Sigmoid colon (tissue), 7 donors: ENCODE measurements around the gene SLC17A9. TPM values are rescaled to one million over a fixed set of nuclear protein-coding genes. Genes with fewer than 3 reads are reported as not detected.

ENCODE experiments used
- DNase-seq: peaks from one replicate; pipeline ENCODE4 v3.0.0-alpha.2; 2019
- H3K27ac ChIP-seq, 4 donors: fragments of 200-600 bp; sonication (generic); one replicate each; pipeline ENCODE4 v1.5.1; 2016 to 2019; ENCODE audit warnings: mild to moderate bottlenecking in 1 of 4
- H3K27me3 ChIP-seq, 3 donors: fragments of 200-600 bp; sonication (generic); one replicate each; pipeline ENCODE4 v1.5.1; 2019; ENCODE audit warnings: mild to moderate bottlenecking in 1 of 3
- H3K36me3 ChIP-seq, 4 donors: fragments of 200-600 bp; sonication (generic); one replicate each; pipeline ENCODE4 v1.5.1; 2016 to 2019
- H3K4me1 ChIP-seq, 4 donors: fragments of 200-600 bp; sonication (generic); one replicate each; pipeline ENCODE4 v1.5.1; 2017 to 2019
- H3K4me3 ChIP-seq, 4 donors: fragments of 200-600 bp; sonication (generic); one replicate each; pipeline ENCODE4 v1.5.1; 2017 to 2019; ENCODE audit warnings: mild to moderate bottlenecking in 2 of 4, moderate library complexity in 1 of 4
- H3K9me3 ChIP-seq, 4 donors: fragments of 200-600 bp in 3 of 4; sonication (generic) in 3 of 4; one replicate each; pipeline versions ENCODE4 v1.5.1 to v1.6.1; 2013 to 2019
- EP300 ChIP-seq, 4 donors: sonication (generic); formaldehyde crosslinking; IDR thresholded peaks; one replicate each; pipeline ENCODE4 v1.6.1; 2017; ENCODE audit warnings: antibody characterized with exemption in 4 of 4
- POLR2A ChIP-seq, 2 donors: fragments of 450-650 bp; IDR thresholded peaks; one replicate each; pipeline ENCODE4 v1.6.1; 2016; ENCODE audit warnings: antibody characterized with exemption in 2 of 2, mild to moderate bottlenecking in 2 of 2, moderate library complexity in 2 of 2
- POLR2AphosphoS5 ChIP-seq, 4 donors: sonication (generic); formaldehyde crosslinking; IDR thresholded peaks; one replicate each; pipeline ENCODE4 v1.6.1; 2017; ENCODE audit warnings: antibody characterized with exemption in 4 of 4
- WGBS, 2 donors: extraction: QIAGEN DNeasy Blood & Tissue Kit; methylation state at CpG; one replicate each; pipeline ENCODE4 v1.1.7; 2013; 5-methylcytosine and 5-hydroxymethylcytosine counted together
- intact Hi-C: fragments of 100-400 bp; cut with DNase I; formaldehyde crosslinking; loops from one replicate; pipeline ENCODE4 v1.15.1; 2023
- polyA plus RNA-seq, 3 donors: library from polyadenylated mRNA; stranded (reverse); fragments of 200-250 nt; gene quantifications; one replicate each; pipeline ENCODE4 v1.2.3, GENCODE V29; 2013
- total RNA-seq, 4 donors: library from RNA; depleted of rRNA; stranded (reverse); fragments of >200 nt; gene quantifications; one replicate each; pipeline ENCODE4 v1.1.0, GENCODE V29; 2016
- TF ChIP-seq, protein P1 (sequence below), 4 experiments: fragments of 450-650 bp in 3 of 4; fragments of 200-600 bp in 1 of 4; IDR thresholded peaks; one replicate each; pipeline ENCODE4 v1.5.1; 2016 to 2019; ENCODE audit warnings: antibody characterized with exemption in 4 of 4, mild to moderate bottlenecking in 3 of 4, moderate library complexity in 2 of 4
- donor health status: healthy with polysubstance abuse.
- donor health status: Bipolar disorder and iron deficiency.
- donor health status: healthy.

The SLC17A9 gene
- total and polyA plus RNA-seq, 7 donors, result 0.60 to 15.4 (median 2.9) TPM

DNA sequence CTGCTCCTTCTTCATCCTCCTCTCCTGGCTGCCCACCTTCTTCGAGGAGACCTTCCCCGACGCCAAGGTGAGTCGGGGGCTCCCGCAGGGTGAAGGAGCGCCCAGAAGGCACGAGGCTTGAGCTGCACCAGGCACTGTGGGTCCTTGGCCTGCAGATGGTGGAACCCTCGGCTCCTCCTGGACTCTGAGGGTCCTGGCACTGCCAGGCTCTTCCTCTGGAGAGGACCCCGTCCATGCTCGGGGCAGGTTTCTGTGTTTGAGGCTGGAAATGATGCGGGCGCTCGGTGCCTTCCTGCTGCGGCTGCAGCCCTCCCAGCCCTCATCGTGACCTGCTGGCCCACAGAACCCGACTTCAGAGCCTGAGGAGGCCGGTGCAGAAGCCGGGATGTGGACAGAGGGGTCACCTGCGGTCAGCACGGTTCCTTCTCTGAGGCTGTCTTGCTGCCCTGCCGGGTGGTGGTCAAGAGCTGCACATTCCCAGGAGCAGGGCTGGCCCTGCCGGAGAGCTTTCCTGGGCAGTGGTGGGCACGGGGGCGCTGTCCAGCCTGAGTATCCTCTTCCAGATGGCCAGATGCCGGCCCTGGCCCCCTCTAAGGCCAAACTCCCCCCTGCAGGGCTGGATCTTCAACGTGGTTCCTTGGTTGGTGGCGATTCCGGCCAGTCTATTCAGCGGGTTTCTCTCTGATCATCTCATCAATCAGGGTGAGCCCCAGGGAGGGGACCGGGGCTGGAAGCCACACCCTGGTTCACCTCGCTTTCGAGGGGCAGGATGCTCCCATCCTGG lies 11.3 kb downstream of the SLC17A9 start:
- H3K36me3 ChIP-seq, result peaks cover 0 to 12% (median 3%) of the 10 kb centered on the region in 4 donors
- no peak for TF ChIP-seq POLR2AphosphoS5 (IDR thresholded peaks at IDR 0.05)
- no peak for TF ChIP-seq POLR2A (IDR thresholded peaks at IDR 0.05)
- TF ChIP-seq, protein P1, sequence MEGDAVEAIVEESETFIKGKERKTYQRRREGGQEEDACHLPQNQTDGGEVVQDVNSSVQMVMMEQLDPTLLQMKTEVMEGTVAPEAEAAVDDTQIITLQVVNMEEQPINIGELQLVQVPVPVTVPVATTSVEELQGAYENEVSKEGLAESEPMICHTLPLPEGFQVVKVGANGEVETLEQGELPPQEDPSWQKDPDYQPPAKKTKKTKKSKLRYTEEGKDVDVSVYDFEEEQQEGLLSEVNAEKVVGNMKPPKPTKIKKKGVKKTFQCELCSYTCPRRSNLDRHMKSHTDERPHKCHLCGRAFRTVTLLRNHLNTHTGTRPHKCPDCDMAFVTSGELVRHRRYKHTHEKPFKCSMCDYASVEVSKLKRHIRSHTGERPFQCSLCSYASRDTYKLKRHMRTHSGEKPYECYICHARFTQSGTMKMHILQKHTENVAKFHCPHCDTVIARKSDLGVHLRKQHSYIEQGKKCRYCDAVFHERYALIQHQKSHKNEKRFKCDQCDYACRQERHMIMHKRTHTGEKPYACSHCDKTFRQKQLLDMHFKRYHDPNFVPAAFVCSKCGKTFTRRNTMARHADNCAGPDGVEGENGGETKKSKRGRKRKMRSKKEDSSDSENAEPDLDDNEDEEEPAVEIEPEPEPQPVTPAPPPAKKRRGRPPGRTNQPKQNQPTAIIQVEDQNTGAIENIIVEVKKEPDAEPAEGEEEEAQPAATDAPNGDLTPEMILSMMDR (IDR thresholded peaks at IDR 0.05), result no peak
- no peak for TF ChIP-seq EP300 (IDR thresholded peaks at IDR 0.05)
- intact Hi-C loops, result no loop called here

DNA sequence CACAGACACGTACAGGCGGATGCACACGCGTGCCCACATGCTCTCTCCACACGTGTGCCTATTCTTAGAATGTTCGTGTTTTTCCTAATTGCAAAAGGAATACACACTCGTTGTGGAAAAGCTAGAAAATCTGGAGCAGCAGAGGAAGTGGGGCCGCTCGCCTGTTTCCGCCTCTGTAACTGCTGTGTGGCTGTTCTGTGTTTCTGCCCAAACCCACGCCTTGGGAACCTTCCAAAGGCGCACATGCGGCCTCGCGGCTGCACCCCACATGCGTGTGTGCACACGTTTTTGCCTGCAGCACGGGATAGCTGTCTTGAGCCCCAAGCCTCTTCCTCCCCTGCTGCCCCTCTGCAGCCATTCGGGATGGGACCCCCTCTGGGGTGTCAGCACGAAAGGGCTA lies 12.2 kb downstream of the SLC17A9 start:
- intact Hi-C loops, result no loop called here
- peaks cover 0 to 12% (median 3%) of the 10 kb centered on the region in 4 donors for H3K36me3 ChIP-seq
- WGBS, 2 donors, result 77 to 91% methylated on average over 20 of the region's 20 CpGs
- no peaks in the 10 kb centered on the region for H3K9me3 ChIP-seq
- H3K27ac ChIP-seq, result no peak overlapping the region
- no peak for DNase-seq
- H3K4me3 ChIP-seq, result no peak overlapping the region
- TF ChIP-seq POLR2AphosphoS5 (IDR thresholded peaks at IDR 0.05), result no peak
- TF ChIP-seq POLR2A (IDR thresholded peaks at IDR 0.05), result no peak
- no peak for TF ChIP-seq EP300 (IDR thresholded peaks at IDR 0.05)
- TF ChIP-seq, protein P1 (IDR thresholded peaks at IDR 0.05), result no peak
- no peaks in the 10 kb centered on the region for H3K4me1 ChIP-seq
- H3K27me3 ChIP-seq, result peaks cover 0 to 4% (median 0%) of the 10 kb centered on the region in 3 donors

More for the DNA sequence above, 11.3 kb downstream of the SLC17A9 start:
- DNase-seq, result no peak
- H3K27ac ChIP-seq, result no peak overlapping the region
- H3K4me1 ChIP-seq, result no peaks in the 10 kb centered on the region
- H3K4me3 ChIP-seq, result no peak overlapping the region
- H3K9me3 ChIP-seq, result no peaks in the 10 kb centered on the region
- WGBS, 2 donors, result 87 to 94% methylated on average over 32 of the region's 32 CpGs
- no peaks in the 10 kb centered on the region for H3K27me3 ChIP-seq

DNA sequence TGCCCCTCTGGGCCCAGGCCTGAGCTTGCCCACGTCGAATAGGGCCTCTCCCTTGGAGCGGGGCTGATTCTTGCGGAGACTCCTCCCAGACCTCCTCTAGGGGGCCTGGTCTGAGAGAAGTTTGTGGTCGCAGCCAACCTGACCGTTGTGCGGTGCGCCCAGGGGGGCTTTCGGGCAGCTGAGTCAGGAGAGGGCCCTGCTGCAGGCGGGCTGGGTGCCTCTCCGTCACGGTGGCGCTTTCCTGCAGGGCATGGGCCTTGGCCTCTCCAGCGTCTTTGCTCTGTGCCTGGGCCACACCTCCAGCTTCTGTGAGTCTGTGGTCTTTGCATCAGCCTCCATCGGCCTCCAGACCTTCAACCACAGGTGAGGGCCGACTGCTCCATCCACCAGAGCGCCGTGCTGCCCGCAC lies 12.9 kb downstream of the SLC17A9 start:
- DNase-seq, result no peak
- Histone ChIP-seq H3K27ac (no peak overlapping the region), H3K4me3 (no peak overlapping the region), H3K9me3 (no peaks in the 10 kb centered on the region), H3K27me3 (peaks cover 2 to 10% (median 6%) of the 10 kb centered on the region in 3 donors), H3K4me1 (no peaks in the 10 kb centered on the region), H3K36me3 (peaks cover 0 to 12% (median 3%) of the 10 kb centered on the region in 4 donors)
- TF ChIP-seq EP300 (IDR thresholded peaks at IDR 0.05), result no peak
- no peak for TF ChIP-seq POLR2A (IDR thresholded peaks at IDR 0.05)
- TF ChIP-seq, protein P1 (IDR thresholded peaks at IDR 0.05), result no peak
- TF ChIP-seq POLR2AphosphoS5 (IDR thresholded peaks at IDR 0.05), result no peak
- WGBS, 2 donors, result 87 to 95% methylated on average over 19 of the region's 19 CpGs
- intact Hi-C loops, result no loop called here

DNA sequence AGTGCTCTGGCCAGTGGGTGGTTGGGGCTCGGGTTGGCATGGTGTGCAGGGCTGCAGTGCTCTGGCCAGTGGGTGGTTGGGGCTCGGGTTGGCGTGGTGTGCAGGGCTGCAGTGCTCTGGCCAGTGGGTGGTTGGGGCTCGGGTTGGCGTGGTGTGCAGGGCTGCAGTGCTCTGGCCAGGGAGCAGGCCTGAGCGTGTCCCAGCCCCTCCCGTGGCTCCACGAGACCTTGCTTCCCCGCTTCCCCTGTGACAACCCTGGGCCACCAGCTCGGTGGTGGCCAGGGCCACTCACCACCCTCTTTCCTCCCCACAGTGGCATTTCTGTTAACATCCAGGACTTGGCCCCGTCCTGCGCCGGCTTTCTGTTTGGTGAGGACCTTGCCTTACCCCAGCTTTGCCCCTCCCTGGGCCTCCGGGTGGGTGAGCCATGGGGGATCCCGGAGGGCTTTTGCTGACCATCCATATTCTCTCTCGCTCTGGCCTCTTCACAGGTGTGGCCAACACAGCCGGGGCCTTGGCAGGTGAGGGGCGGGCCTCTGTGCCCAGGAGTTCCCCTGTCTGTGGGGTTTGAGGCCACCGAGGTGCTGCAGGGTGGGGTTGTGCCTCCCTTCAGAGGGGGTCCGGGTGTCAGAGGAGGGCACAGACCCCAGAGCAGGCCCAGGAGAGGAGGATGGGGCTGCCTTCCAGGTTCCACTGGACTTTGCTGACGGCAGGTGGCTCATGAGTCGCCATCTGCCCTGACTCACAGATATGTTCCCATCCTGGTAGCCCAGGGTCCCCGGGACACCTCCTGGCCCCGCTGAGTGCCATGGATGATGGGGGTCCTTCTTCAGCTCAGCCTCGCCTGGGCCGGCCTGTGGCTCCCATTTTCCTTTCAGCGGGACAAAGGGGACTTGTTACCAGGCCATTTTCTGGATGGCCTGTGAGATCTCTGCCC lies 14.0 kb downstream of the SLC17A9 start:
- intact Hi-C loops, result no loop called here
- peaks cover 0 to 12% (median 3%) of the 10 kb centered on the region in 4 donors for H3K36me3 ChIP-seq
- H3K4me1 ChIP-seq, result no peaks in the 10 kb centered on the region
- no peak overlapping the region for H3K4me3 ChIP-seq
- H3K27me3 ChIP-seq, result peaks cover 11 to 21% (median 17%) of the 10 kb centered on the region in 3 donors
- no peak for DNase-seq
- no peaks in the 10 kb centered on the region for H3K9me3 ChIP-seq
- WGBS, 2 donors, result 94 to 96% methylated on average over 26 of the region's 27 CpGs
- no peak for TF ChIP-seq EP300 (IDR thresholded peaks at IDR 0.05)
- no peak for TF ChIP-seq POLR2A (IDR thresholded peaks at IDR 0.05)
- no peak for TF ChIP-seq POLR2AphosphoS5 (IDR thresholded peaks at IDR 0.05)
- TF ChIP-seq, protein P1 (IDR thresholded peaks at IDR 0.05), result no peak
- no peak overlapping the region for H3K27ac ChIP-seq
